ENCODE measurements around the gene CSF1R. TPM values are rescaled to one million over a fixed set of nuclear protein-coding genes. Genes with fewer than 3 reads are reported as not detected.
A peak's percentile ranks its signal among the peaks of the same experiment; 100 is the strongest.

CSF1R gene
- polyA plus RNA-seq, 1 of the 3 experiments (the other 2 are of a cell fraction) = 0.25 TPM

GRCh38 chr5:150107909-150108447 lies 21.6 kb upstream of the CSF1R start (continued):
- TF ChIP-seq NFIC (IDR thresholded peaks at IDR 0.05; ENCODE audit: borderline replicate concordance) = no peak
- TF ChIP-seq TEAD4 (IDR thresholded peaks at IDR 0.05; ENCODE audit: borderline replicate concordance, insufficient read depth) = no peak
- no peak for TF ChIP-seq FOXJ3 (CRISPR knock-in tag; IDR thresholded peaks at IDR 0.05)
- TF ChIP-seq PBX3 (IDR thresholded peaks at IDR 0.05) = no peak
- no peak for TF ChIP-seq SIN3A (IDR thresholded peaks at IDR 0.05; ENCODE audit: borderline replicate concordance, low read depth, low read length)

DNA sequence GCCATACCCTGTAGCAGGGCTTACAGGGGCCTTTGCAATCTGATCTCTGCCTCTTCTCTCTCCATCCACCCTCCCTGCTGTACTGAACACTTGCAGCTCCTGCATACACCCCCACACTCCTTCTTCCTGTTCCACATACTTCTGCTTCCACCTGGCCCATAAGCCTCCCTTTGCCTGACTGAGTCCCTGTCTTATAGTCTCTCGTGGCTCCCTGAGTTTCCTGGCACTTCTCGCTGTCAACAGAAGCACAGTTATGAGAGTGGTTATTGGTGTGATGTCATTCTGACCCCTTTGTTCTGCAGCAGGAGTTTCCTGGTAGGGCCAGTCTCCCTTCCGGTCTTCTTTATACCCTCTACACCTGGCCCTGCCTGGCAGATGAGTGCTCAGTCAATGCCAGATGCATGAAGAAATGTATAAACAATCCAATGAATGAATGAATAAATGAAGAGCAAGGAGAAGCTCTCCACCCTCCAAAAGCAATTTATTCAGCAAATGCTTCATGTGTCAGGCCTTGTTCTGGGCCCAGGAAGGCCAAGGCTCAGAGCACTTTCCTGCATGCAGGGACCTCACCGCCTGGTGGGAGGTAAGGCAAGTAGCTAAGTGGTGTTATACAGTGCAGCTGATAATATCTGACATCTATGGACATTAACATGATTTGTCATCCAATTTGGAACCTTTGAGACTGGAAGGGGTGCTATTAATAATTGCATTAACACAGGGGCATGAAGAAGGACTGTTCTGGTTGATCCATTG lies 20.5 kb upstream of the CSF1R start:
- WGBS (ENCODE audit: low lambda C conversion rate) = 96% methylated on average over 4 of the region's 4 CpGs

More for the DNA sequence above, 20.5 kb upstream of the CSF1R start:
- no peak for DNase-seq
- CTCF ChIA-PET = interaction anchor here (0.7 to 1.6 kb wide), 4 partner anchors 59 to 273 kb away, joined by 3 to 4 read pairs (median 3); no protein-coding TSS in a partner anchor
- no peaks in the 10 kb centered on the region for H3K36me3 ChIP-seq (replicated peaks in 1 of 2; ENCODE audit: control insufficient read depth in 1 of 2, insufficient read depth in 2 of 2, low read length in 1 of 2)
- TF ChIP-seq NRF1 (IDR thresholded peaks at IDR 0.05; ENCODE audit: low read depth, low read length) (no peak), GABPA (IDR thresholded peaks at IDR 0.05; ENCODE audit: low read depth) (no peak), PBX3 (IDR thresholded peaks at IDR 0.05) (no peak), GATA2 (CRISPR knock-in tag; IDR thresholded peaks at IDR 0.05) (peak; percentile 32; the same call in 1 of the 2 replicates), FOXJ3 (CRISPR knock-in tag; IDR thresholded peaks at IDR 0.05) (no peak)
- TF ChIP-seq, protein P1, sequence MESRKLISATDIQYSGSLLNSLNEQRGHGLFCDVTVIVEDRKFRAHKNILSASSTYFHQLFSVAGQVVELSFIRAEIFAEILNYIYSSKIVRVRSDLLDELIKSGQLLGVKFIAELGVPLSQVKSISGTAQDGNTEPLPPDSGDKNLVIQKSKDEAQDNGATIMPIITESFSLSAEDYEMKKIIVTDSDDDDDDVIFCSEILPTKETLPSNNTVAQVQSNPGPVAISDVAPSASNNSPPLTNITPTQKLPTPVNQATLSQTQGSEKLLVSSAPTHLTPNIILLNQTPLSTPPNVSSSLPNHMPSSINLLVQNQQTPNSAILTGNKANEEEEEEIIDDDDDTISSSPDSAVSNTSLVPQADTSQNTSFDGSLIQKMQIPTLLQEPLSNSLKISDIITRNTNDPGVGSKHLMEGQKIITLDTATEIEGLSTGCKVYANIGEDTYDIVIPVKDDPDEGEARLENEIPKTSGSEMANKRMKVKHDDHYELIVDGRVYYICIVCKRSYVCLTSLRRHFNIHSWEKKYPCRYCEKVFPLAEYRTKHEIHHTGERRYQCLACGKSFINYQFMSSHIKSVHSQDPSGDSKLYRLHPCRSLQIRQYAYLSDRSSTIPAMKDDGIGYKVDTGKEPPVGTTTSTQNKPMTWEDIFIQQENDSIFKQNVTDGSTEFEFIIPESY (IDR thresholded peaks at IDR 0.05; ENCODE audit: borderline replicate concordance, low read depth) = no peak
- H3K9ac ChIP-seq = no peak overlapping the region
- no peak overlapping the region for H3K4me3 ChIP-seq (ENCODE audit: low read depth in 2 of 2, low read length in 1 of 2)
- no peaks in the 10 kb centered on the region for H3K9me2 ChIP-seq
- H4K20me1 ChIP-seq (ENCODE audit: insufficient read depth) = no peaks in the 10 kb centered on the region
- H3K4me1 ChIP-seq (ENCODE audit: control insufficient read depth in 1 of 2, insufficient read depth in 2 of 2, low read depth in 1 of 2, low read length in 1 of 2) = peaks cover 0 to 30% of the 10 kb centered on the region in 2 experiments; a peak in 2 of 4 replicates
- no peaks in the 10 kb centered on the region for H3K9me3 ChIP-seq
- POLR2A ChIA-PET = no interaction called here
- no peaks in the 10 kb centered on the region for H3F3A ChIP-seq (replicated peaks; ENCODE audit: insufficient read depth)
- no peaks in the 10 kb centered on the region for H3K27me3 ChIP-seq (ENCODE audit: insufficient read depth)
- H2AFZ ChIP-seq (ENCODE audit: low read depth) = no peak overlapping the region
- no peaks in the 10 kb centered on the region for H3K79me2 ChIP-seq (ENCODE audit: insufficient read depth)
- peak overlapping the region in 1 of 2 experiments; percentile 51; a peak in 1 of 4 replicates for H3K27ac ChIP-seq (ENCODE audit: low read depth in 2 of 2, low read length in 1 of 2)
- H3K4me2 ChIP-seq = no peak overlapping the region
